GM12873 (cell line): ENCODE measurements around the gene SPOCK2.

Experiments
- CTCF ChIP-seq: IDR thresholded peaks from 2 replicates; pipeline ENCODE4 v1.5.1; 2012; ENCODE audit warnings: low read depth, mild to moderate bottlenecking, moderate library complexity, low read length, control low read depth; ENCODE audit not compliant: insufficient read depth; ENCODE audit errors: missing control alignments

SPOCK2 gene

DNA sequence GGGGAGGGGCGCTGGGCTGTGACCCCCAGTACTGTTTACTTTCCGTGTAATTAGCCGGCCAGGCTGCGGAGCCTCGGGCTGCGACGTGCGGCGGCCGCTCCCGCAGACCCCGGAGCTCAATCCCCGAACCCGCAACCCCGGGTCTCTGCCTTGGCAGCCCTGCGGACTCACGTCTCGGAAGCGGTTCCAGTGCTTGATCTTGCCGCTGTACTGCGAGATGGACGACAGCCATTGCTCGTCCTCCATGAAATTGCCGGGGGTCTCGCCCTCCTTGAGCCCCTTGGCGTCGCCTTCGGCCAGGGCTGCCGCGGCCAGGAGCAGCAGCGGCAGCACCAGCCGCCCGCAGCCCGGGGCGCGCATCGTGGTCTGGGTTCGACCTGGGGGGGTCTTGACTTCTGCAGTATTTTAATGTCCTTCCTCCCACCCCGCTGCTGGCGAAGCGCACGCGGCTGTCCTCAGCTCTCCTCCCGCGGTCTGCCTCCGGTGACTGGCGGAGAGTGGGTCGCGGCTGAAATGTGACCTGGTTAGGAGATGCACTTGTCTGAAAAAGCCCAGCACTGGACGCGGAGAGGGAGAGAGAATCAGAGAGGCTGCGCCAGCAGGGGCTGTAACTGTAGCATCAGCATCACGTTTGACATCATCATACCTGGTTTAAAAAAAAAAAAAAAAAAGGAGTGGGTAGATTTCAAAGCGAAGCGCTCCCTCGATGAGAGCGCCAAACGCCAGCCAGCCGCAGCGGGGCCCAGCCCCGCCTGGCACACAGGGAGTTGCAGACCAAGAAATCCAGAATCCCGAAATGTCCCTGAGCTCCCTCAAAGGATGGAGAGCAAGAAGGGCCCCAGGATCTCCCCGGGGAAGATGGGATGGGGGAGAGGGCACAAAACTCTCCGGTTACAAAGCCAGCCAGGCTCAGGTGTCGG, at the start of gene SPOCK2:
SPOCK2 (minus strand) TSS at position 583 of the 920 bp plus-strand sequence; CDS start at position 360, 223 bp downstream.
- TF ChIP-seq CTCF = no peak

DNA sequence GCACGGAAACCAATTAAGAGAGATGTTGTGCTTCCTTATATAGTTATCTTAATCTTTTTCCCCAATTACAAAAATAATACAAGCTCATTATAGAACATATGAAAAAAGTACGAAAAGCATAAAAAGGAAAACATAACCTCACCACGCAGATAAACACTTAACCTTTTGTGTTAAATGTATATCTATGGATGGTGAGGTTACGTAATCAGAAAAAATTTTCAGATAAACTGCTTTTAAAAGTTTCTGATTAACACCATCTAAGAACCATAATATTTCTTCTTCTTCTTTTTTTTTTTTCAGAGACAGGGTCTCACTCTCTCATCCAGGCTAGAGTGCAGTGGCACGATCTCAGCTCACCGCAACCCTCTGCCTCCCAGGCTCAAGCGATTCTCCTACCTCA, 49.2 kb upstream of the SPOCK2 start:
- no peak for TF ChIP-seq CTCF

DNA sequence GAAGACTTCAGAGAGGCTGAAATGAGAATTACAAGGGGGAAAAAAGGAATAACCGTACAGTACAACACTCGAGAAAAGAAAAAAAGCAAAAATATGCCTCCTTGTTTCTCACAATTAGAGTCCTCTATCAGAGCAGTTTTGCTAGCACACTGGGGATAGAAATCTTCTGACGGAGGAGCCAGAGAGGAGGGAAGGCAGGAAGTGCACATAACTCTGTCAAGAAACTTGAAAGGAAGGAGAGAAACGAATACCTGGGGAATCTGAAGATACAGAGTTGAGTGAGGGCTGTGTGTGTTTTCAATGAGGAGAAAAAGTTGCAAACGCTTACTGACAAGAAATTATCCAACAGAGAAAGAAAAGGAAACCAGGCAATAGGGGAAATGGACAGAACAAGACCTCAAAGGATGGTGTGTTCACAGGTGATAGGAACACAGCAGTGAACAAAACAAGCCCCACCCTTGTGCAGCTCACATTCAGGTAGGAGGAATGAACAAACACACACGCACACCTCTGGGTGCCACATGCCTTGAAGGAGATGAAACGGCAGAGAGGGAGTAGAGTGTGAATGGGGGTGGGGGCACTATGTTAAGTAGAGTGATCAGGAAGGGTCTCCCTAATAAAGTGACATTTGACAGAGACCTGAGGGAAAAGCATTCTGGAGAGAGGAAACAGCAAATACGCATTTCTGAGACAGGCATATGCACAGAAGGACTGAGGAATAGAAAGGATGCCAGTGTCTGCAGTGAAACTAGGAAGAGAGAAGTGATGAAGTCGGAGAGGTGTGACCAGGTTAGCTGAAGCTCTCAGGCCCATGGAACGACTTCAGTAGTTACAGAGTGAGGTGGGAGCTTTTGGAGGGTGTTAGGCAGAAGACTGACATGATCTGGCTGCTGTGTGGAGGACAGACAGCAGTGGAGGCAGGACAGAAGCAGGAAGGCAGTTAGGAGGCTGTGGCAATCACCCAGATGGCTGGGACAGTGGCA, 46.7 kb upstream of the SPOCK2 start:
- no peak for TF ChIP-seq CTCF

DNA sequence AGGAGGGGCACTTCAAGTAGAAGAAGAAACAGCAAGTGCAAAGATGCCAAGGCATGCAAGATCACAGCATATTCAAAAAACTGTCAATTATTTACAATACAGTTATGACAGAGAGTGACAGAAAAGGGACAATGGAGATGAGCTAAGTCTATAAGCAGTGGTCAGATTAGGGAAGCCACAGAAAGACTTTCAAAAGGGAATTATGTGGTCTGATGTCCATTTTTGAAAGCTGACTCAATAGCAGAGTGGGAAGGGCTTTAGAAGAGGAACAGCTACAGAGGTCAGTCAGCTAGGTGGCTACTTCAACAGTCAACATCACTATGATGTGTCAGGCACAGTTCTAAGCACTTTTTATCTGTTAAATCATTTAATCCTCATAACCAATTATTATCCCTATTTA, 45.2 kb upstream of the SPOCK2 start:
- TF ChIP-seq CTCF = no peak

DNA sequence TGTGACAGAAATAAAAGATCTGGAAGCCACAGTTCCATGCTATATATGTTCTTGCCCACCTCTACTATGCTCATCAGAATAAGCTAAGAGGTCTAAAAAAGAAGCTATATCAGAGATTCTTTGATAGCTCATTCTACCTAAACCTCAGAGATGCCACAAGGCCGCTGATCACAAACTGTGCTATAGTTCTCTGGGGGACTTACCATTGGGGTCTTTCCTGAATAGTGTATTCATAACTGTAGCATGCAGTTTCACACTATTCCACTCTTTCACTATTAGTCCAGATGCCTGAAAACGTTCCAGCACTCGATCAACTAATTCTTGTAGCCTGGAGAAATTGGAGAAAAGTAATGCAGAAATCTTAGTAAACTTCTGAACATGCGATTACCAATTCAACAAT, 44.5 kb upstream of the SPOCK2 start:
- no peak for TF ChIP-seq CTCF

DNA sequence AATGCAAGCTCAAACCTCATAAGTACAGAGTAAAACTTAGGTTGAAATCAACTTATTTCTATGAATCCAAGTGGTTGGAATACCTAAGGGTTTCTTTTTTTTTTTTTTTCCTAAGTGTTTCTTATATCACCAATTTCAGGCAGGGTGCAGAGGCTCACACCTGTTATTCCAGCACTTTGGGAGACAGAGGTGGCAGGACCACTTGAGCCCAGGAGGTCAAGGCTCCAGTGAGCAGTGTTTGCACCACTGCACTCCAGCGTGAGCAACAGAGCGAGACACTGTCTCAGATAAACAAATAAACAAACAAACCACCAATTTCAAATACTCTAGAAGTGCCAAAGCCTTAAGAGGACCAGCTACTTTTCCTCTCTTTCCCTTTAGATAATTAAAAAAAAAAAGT, 39.2 kb upstream of the SPOCK2 start:
- TF ChIP-seq CTCF = no peak

DNA sequence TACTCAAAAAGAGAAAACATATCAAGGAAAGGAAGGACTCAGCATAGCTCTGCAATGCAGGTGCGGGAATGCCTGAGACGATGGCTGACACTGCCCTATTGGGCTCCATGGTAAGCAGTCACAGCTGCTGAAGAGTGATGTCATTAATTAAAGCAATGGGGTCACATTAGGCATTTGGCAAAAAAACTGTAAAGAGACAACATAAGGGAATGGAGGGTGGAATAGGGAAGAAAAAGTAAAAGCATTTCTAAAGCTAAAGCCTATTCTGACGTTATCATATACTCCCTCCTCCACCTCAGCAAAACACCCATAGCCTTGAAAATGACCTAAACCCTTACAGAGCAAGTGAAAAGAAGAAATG, 38.5 kb upstream of the SPOCK2 start:
- no peak for TF ChIP-seq CTCF
